Neural progenitor cell (in vitro differentiated cells): ENCODE measurements around the gene NCKAP5.

ENCODE experiments used
- CTCF ChIP-seq: fragments of 200-600 bp; sonication (generic); IDR thresholded peaks from 2 replicates; pipeline ENCODE4 v1.5.1; 2017; ENCODE audit warnings: antibody characterized with exemption, mild to moderate bottlenecking
- EZH2 ChIP-seq: fragments of 200-600 bp; sonication (generic); IDR thresholded peaks from 2 replicates; pipeline ENCODE4 v1.6.1; 2017; ENCODE audit warnings: antibody characterized with exemption, mild to moderate bottlenecking, moderate library complexity

GRCh38 chr2:132909427-132909826, 658.8 kb downstream of the NCKAP5 start:
- no peak for TF ChIP-seq CTCF
- TF ChIP-seq EZH2: no peak
